ENCODE results near the gene PTPN4. TPM values are rescaled to one million over a fixed set of nuclear protein-coding genes. Genes with fewer than 3 reads are reported as not detected.

Gene PTPN4
- total and polyA plus RNA-seq, 2 of the 13 experiments (the other 11 are each of a cell fraction or from before 2014, with no cell fraction given) = 20.3 to 34.6 TPM

- WGBS (ENCODE audit: low lambda C conversion rate) = 98% methylated on average over 2 of the region's 2 CpGs
- in situ Hi-C loops (cut with HindIII; ENCODE audit: extremely low pct_ligation_motif_present, low pct_unique_long_range_greater_than_20kb) = no loop called here
- H3K79me2 ChIP-seq (ENCODE audit: insufficient read depth, low read length) = peaks cover 17% of the 10 kb centered on the region
- peaks cover 18% of the 10 kb centered on the region for H3K4me1 ChIP-seq (ENCODE audit: insufficient read depth, low read length)
- ATAC-seq (no peak), DNase-seq (ENCODE audit: low spot score) (no peak), FAIRE-seq (no peak)
- H3K4me2 ChIP-seq (ENCODE audit: low read depth, low read length) = no peak overlapping the region
- no peaks in the 10 kb centered on the region for H3K27me3 ChIP-seq (ENCODE audit: control insufficient read depth in 1 of 2, insufficient read depth in 2 of 2, low read length in 2 of 2)
- CTCF ChIA-PET (ENCODE audit: low intra/inter-chr PET ratio, low total read pairs) = interaction anchor here (6.0 kb wide), 1 partner anchor 68 kb away, joined by 72 read pairs; no protein-coding TSS in a partner anchor
- no TSS peak for BruUV-seq (replicated peaks)
- H3K9ac ChIP-seq (ENCODE audit: insufficient read depth, low read depth, low read length) = no peak overlapping the region
- peaks cover 0 to 6% of the 10 kb centered on the region in 2 experiments; a peak in 1 of 5 replicates for H3K36me3 ChIP-seq (replicated peaks in 1 of 2; ENCODE audit: control insufficient read depth in 1 of 2, insufficient read depth in 2 of 2, low read length in 2 of 2)
- H3K27ac ChIP-seq (ENCODE audit: extremely low read length, insufficient read depth, low read length) = no peak overlapping the region
- TF ChIP-seq ZNF513 (CRISPR knock-in tag; conservative IDR thresholded peaks at IDR 0.05) (no peak), ZNF275 (CRISPR knock-in tag; IDR thresholded peaks at IDR 0.05; ENCODE audit: borderline replicate concordance) (no peak), NAIF1 (CRISPR knock-in tag; IDR thresholded peaks at IDR 0.05; ENCODE audit: borderline replicate concordance) (no peak), HCFC1 (IDR thresholded peaks at IDR 0.05; ENCODE audit: low read depth, low read length) (no peak), ZNF737 (CRISPR knock-in tag; IDR thresholded peaks at IDR 0.05; ENCODE audit: borderline replicate concordance) (no peak), AGO1 (IDR thresholded peaks at IDR 0.05; ENCODE audit: low read depth, low read length, poor library complexity, severe bottlenecking) (no peak), MTERF4 (CRISPR knock-in tag; IDR thresholded peaks at IDR 0.05) (no peak), NR2F1 (CRISPR knock-in tag; IDR thresholded peaks at IDR 0.05) (no peak), NFKB2 (CRISPR knock-in tag; IDR thresholded peaks at IDR 0.05; ENCODE audit: borderline replicate concordance) (no peak)
- POLR2A ChIA-PET = no interaction called here
- intact Hi-C loops (cut with micrococcal nuclease; ENCODE audit: unreplicated experiment) = no loop called here
- no peak overlapping the region for H3K4me3 ChIP-seq (replicated peaks in 1 of 3; ENCODE audit: insufficient read depth in 1 of 3, low read depth in 2 of 3, low read length in 3 of 3)
- no peak overlapping the region for H2AFZ ChIP-seq (ENCODE audit: low read length)
- H3K9me3 ChIP-seq (ENCODE audit: low read length) = no peaks in the 10 kb centered on the region
- H4K20me1 ChIP-seq (ENCODE audit: insufficient read depth, low read length) = peaks cover 16% of the 10 kb centered on the region; the same call in 1 of the 2 replicates
Measured at GRCh38 chr2:119821266-119821665, 61.5 kb downstream of the PTPN4 start.

All from HepG2 (cell line).